Measurements from ENCODE around the gene YKT6. TPM values are rescaled to one million over a fixed set of nuclear protein-coding genes. Genes with fewer than 3 reads are reported as not detected.

YKT6 gene
- total and polyA plus RNA-seq, 2 of the 8 experiments (the other 6 are each of a cell fraction or from before 2014, with no cell fraction given): 75.3 to 103 TPM

- H2AFZ ChIP-seq (ENCODE audit: low read length): no peak overlapping the region
- no peaks in the 10 kb centered on the region for H3K4me1 ChIP-seq (replicated peaks in 1 of 4; ENCODE audit: control insufficient read depth in 3 of 4, insufficient read depth in 4 of 4, low read length in 3 of 4)
- H4K5ac ChIP-seq (ENCODE audit: insufficient read length, low read depth, low read length): no peak overlapping the region
- H3K79me1 ChIP-seq (ENCODE audit: low read depth, low read length): no peaks in the 10 kb centered on the region
- H3K4me2 ChIP-seq (ENCODE audit: insufficient read depth in 1 of 2, low read depth in 2 of 2, low read length in 2 of 2): no peak overlapping the region
- peaks cover 0 to 3% (median under 1%) of the 10 kb centered on the region in 4 experiments; a peak in 2 of 7 replicates for H3K27me3 ChIP-seq (replicated peaks in 1 of 4; ENCODE audit: control insufficient read depth in 3 of 4, extremely low read depth in 1 of 4, insufficient read depth in 3 of 4, low read length in 3 of 4)
- ChIA-PET POLR2A (ENCODE audit: partially characterized antibody) (interaction anchor here (0.9 kb wide), 1 partner anchor 22 kb away, joined by 3 read pairs; no protein-coding TSS in a partner anchor), CTCF (ENCODE audit: partially characterized antibody) (interaction anchor here (0.6 to 4.3 kb wide), 32 partner anchors 9 to 265 kb away, joined by 3 to 46 read pairs (median 4); partner anchors contain the start of gene POLD2)
- H2BK15ac ChIP-seq (ENCODE audit: low read length): no peak overlapping the region
- H4K91ac ChIP-seq (replicated peaks; ENCODE audit: insufficient read length, low read length): no peak overlapping the region
- TF ChIP-seq CREB1 (IDR thresholded peaks at IDR 0.05) (no peak), RAD21 (IDR thresholded peaks at IDR 0.05 in 1 of 2, conservative IDR thresholded peaks at IDR 0.05 in 1 of 2; ENCODE audit: low read depth in 2 of 2, low read length in 2 of 2) (peak; percentile 80 to 87), CTCF (IDR thresholded peaks at IDR 0.05; ENCODE audit: control extremely low read depth in 1 of 3, insufficient read depth in 1 of 3, low read depth in 1 of 3, low read length in 3 of 3) (peak; percentile 64 to 80 (median 76)), RNF2 (IDR thresholded peaks at IDR 0.05; ENCODE audit: borderline replicate concordance, low read depth, low read length, missing control alignments, poor library complexity, severe bottlenecking) (no peak)
- no peak overlapping the region for H2BK12ac ChIP-seq (ENCODE audit: low read depth, low read length)
- no peak overlapping the region for H3K14ac ChIP-seq (ENCODE audit: insufficient read length)
- H3K4me3 ChIP-seq (ENCODE audit: extremely low read depth in 1 of 4, insufficient read depth in 2 of 4, low read depth in 3 of 4, low read length in 4 of 4): no peak overlapping the region
- DNase-seq (ENCODE audit: low read depth in 1 of 2, low spot score in 2 of 2) (peak in 1 of 2 experiments; percentile 68), FAIRE-seq (peak; percentile 93)
- no peak overlapping the region for H3K23ac ChIP-seq (ENCODE audit: insufficient read length)
- H2BK20ac ChIP-seq (ENCODE audit: low read length): no peak overlapping the region
- no peak overlapping the region for H3K9ac ChIP-seq (replicated peaks in 1 of 4; ENCODE audit: extremely low read depth in 1 of 4, low read depth in 3 of 4, low read length in 3 of 4)
- no peak overlapping the region for H3K4ac ChIP-seq (replicated peaks; ENCODE audit: insufficient read length, low read depth, low read length)
- WGBS, 2 experiments (ENCODE audit: extremely low coverage in 1 of 2, insufficient coverage in 1 of 2, insufficient read length in 1 of 2, insufficient replicate concordance in 2 of 2, low coverage in 1 of 2, low lambda C conversion rate in 2 of 2, missing lambda C conversion rate in 1 of 2): 65% methylated on average over 3 of the region's 3 CpGs; no CpG with 5 or more reads in 1 of the 2 experiments
- no peak overlapping the region for H4K8ac ChIP-seq (ENCODE audit: extremely low read depth, insufficient read depth, low read length)
- H2BK120ac ChIP-seq (replicated peaks; ENCODE audit: low read depth, low read length): no peak overlapping the region
- no peaks in the 10 kb centered on the region for H4K20me1 ChIP-seq (replicated peaks in 1 of 2; ENCODE audit: control insufficient read depth in 1 of 2, insufficient read depth in 2 of 2, low read length in 2 of 2)
- H2BK5ac ChIP-seq (ENCODE audit: low read depth, low read length): no peak overlapping the region
- H3K18ac ChIP-seq (ENCODE audit: extremely low read depth, low read length): no peak overlapping the region
- H3K36me3 ChIP-seq (ENCODE audit: control insufficient read depth in 2 of 4, insufficient read depth in 4 of 4, low read length in 3 of 4): no peaks in the 10 kb centered on the region
- H3K27ac ChIP-seq (ENCODE audit: low read depth, low read length): no peak overlapping the region
- no peak overlapping the region for H2AK5ac ChIP-seq (ENCODE audit: low read depth, low read length)
- no peak overlapping the region for H3K56ac ChIP-seq (replicated peaks; ENCODE audit: insufficient read length, low read depth, low read length)
- H3K23me2 ChIP-seq (ENCODE audit: low read depth, low read length): no peaks in the 10 kb centered on the region
- H3K79me2 ChIP-seq (ENCODE audit: control insufficient read depth in 1 of 2, insufficient read depth in 2 of 2, low read length in 2 of 2): peaks cover 0 to 2% of the 10 kb centered on the region in 2 experiments; a peak in 2 of 4 replicates
- H3K9me3 ChIP-seq (ENCODE audit: insufficient read depth in 2 of 2, low read depth in 1 of 2, low read length in 1 of 2): no peaks in the 10 kb centered on the region
Measured at GRCh38 chr7:44196450-44196872, 4.3 kb upstream of the YKT6 start.

Data from H1 (cell line).